Fibroblast of the aortic adventitia (primary cell): ENCODE measurements around the gene AMOT. TPM values are rescaled to one million over a fixed set of nuclear protein-coding genes. Genes with fewer than 3 reads are reported as not detected.

ENCODE experiments used
- DNase-seq: peaks from one replicate; pipeline ENCODE4 v3.0.0-alpha.2; 2010; ENCODE audit warnings: low read depth
- H3K4me3 ChIP-seq: 2 replicates; pipeline ENCODE4 v1.5.1; 2011; ENCODE audit warnings: low read depth, mild to moderate bottlenecking, control low read depth, low read length, moderate library complexity
- CTCF ChIP-seq: IDR thresholded peaks from 2 replicates; pipeline ENCODE4 v1.5.1; 2011; ENCODE audit warnings: mild to moderate bottlenecking, low read length, control low read depth, inconsistent platforms; ENCODE audit not compliant: insufficient read depth
- total RNA-seq: library from RNA; depleted of rRNA; stranded (reverse); fragments of >200 nt; gene quantifications from 2 replicates; pipeline ENCODE4 v1.2.3, GENCODE V29; 2012; ENCODE audit warnings: low replicate concordance

Gene AMOT
- total RNA-seq, 1 donor: 11.0 TPM

GRCh38 chrX:112798736-112799135 is 41.9 kb downstream of the AMOT start:
- no peak for DNase-seq

GRCh38 chrX:112789931-112790330 is 50.7 kb downstream of the AMOT start:
- no peak for TF ChIP-seq CTCF
- no peak overlapping the region for H3K4me3 ChIP-seq
- no peak for DNase-seq

More at GRCh38 chrX:112798736-112799135, 41.9 kb downstream of the AMOT start:
- H3K4me3 ChIP-seq: no peak overlapping the region
- no peak for TF ChIP-seq CTCF

- H3K4me3 ChIP-seq: no peak overlapping the region
- DNase-seq: no peak
- TF ChIP-seq CTCF: no peak
Measured at GRCh38 chrX:112786076-112786475, 54.6 kb downstream of the AMOT start.

- no peak overlapping the region for H3K4me3 ChIP-seq
- TF ChIP-seq CTCF: no peak
- DNase-seq: no peak
Measured at GRCh38 chrX:112785344-112785743, 55.3 kb downstream of the AMOT start.

- no peak overlapping the region for H3K4me3 ChIP-seq
- no peak for TF ChIP-seq CTCF
- no peak for DNase-seq
Measured at GRCh38 chrX:112784692-112785091, 55.9 kb downstream of the AMOT start.

- no peak overlapping the region for H3K4me3 ChIP-seq
- DNase-seq: no peak
- TF ChIP-seq CTCF: no peak
Measured at GRCh38 chrX:112779139-112779538, 61.5 kb downstream of the AMOT start.

GRCh38 chrX:112774651-112775293 is 65.9 kb downstream of the AMOT start:
- no peak overlapping the region for H3K4me3 ChIP-seq
- TF ChIP-seq CTCF: no peak
- no peak for DNase-seq
